ENCODE results near the gene GRM3. TPM values are rescaled to one million over a fixed set of nuclear protein-coding genes. Genes with fewer than 3 reads are reported as not detected.

The GRM3 gene
- total RNA-seq, 4 donors from 2014 or later, result not detected

DNA sequence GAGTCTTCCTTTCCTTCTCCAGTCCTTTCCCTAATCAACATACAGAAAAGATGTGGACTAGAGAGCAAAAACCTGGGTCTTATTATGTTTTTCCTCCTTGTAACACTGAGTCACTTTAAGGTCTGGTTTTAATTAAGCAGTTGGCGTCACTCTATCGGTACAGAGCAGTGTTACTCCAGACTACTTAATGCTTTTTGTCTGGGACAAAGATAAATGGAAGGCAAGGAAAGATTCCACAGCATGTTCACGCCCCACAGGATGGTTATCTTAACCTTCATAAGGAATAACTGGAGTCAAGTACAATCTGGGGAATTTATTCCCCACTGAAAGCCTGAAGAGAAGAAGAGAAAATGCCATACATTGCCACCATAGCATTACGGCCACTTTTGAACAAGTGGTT is 270.0 kb downstream of the GRM3 start:
- intact Hi-C loops (cut with DNase I), result no loop called here
- WGBS, 2 donors, result 67 to 81% methylated on average over 4 of the region's 4 CpGs
- no peak for DNase-seq

More for the DNA sequence above, 270.0 kb downstream of the GRM3 start:
- H3K27ac ChIP-seq, result no peak overlapping the region
- TF ChIP-seq POLR2A (IDR thresholded peaks at IDR 0.05), result no peak
- TF ChIP-seq, protein P1, sequence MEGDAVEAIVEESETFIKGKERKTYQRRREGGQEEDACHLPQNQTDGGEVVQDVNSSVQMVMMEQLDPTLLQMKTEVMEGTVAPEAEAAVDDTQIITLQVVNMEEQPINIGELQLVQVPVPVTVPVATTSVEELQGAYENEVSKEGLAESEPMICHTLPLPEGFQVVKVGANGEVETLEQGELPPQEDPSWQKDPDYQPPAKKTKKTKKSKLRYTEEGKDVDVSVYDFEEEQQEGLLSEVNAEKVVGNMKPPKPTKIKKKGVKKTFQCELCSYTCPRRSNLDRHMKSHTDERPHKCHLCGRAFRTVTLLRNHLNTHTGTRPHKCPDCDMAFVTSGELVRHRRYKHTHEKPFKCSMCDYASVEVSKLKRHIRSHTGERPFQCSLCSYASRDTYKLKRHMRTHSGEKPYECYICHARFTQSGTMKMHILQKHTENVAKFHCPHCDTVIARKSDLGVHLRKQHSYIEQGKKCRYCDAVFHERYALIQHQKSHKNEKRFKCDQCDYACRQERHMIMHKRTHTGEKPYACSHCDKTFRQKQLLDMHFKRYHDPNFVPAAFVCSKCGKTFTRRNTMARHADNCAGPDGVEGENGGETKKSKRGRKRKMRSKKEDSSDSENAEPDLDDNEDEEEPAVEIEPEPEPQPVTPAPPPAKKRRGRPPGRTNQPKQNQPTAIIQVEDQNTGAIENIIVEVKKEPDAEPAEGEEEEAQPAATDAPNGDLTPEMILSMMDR (IDR thresholded peaks at IDR 0.05), result no peak
- H3K27me3 ChIP-seq, result no peaks in the 10 kb centered on the region
- no peaks in the 10 kb centered on the region for H3K36me3 ChIP-seq
- no peaks in the 10 kb centered on the region for H3K4me1 ChIP-seq
- no peak overlapping the region for H3K4me3 ChIP-seq
- no peaks in the 10 kb centered on the region for H3K9me3 ChIP-seq
